Measurements from ENCODE around the gene ACVR1C. TPM values are rescaled to one million over a fixed set of nuclear protein-coding genes. Genes with fewer than 3 reads are reported as not detected.
A peak's percentile ranks its signal among the peaks of the same experiment; 100 is the strongest.
"Not testable (repeated sequence)": the region's sequence is repeated elsewhere in the genome, so short reads cannot be mapped to it uniquely, and the experiment has no call there.

The ACVR1C gene
- total RNA-seq, 1 experiment from 2014 or later = 1.2 TPM

GRCh38 chr2:157566623-157567022 lies 62.0 kb downstream of the ACVR1C start:
- H3K27me3 Mint-ChIP-seq (ENCODE audit: low read depth); H3K27ac Mint-ChIP-seq; H3K36me3 Mint-ChIP-seq; POLR2A ChIA-PET; ATAC-seq: not testable (repeated sequence)
- Mint-ChIP-seq H3K9me3 (peaks cover 26% of the 10 kb centered on the region), H3K4me3 (peak overlapping the region; percentile 36), H3K4me1 (peaks cover 11% of the 10 kb centered on the region)
- DNase-seq (ENCODE audit: low spot score) = peak; percentile 55
- CTCF ChIA-PET = interaction anchor here (2.2 kb wide), 1 partner anchor 62 kb away, joined by 6 read pairs; the partner anchor contains the start of gene ACVR1C
- TF ChIP-seq FOXK1 (CRISPR knock-in tag; IDR thresholded peaks at IDR 0.05) = peak; percentile 47; the same call in 1 of the 2 replicates
- TF ChIP-seq, protein P1, sequence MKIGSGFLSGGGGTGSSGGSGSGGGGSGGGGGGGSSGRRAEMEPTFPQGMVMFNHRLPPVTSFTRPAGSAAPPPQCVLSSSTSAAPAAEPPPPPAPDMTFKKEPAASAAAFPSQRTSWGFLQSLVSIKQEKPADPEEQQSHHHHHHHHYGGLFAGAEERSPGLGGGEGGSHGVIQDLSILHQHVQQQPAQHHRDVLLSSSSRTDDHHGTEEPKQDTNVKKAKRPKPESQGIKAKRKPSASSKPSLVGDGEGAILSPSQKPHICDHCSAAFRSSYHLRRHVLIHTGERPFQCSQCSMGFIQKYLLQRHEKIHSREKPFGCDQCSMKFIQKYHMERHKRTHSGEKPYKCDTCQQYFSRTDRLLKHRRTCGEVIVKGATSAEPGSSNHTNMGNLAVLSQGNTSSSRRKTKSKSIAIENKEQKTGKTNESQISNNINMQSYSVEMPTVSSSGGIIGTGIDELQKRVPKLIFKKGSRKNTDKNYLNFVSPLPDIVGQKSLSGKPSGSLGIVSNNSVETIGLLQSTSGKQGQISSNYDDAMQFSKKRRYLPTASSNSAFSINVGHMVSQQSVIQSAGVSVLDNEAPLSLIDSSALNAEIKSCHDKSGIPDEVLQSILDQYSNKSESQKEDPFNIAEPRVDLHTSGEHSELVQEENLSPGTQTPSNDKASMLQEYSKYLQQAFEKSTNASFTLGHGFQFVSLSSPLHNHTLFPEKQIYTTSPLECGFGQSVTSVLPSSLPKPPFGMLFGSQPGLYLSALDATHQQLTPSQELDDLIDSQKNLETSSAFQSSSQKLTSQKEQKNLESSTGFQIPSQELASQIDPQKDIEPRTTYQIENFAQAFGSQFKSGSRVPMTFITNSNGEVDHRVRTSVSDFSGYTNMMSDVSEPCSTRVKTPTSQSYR (CRISPR knock-in tag; IDR thresholded peaks at IDR 0.05) = peak; percentile 64; the same call in 1 of the 2 replicates

GRCh38 chr2:157566113-157566512 lies 62.6 kb downstream of the ACVR1C start:
- peaks cover 11% of the 10 kb centered on the region for H3K4me1 Mint-ChIP-seq
- POLR2A ChIA-PET; ATAC-seq; H3K36me3 Mint-ChIP-seq; H3K27me3 Mint-ChIP-seq (ENCODE audit: low read depth); DNase-seq (ENCODE audit: low spot score): not testable (repeated sequence)
- CTCF ChIA-PET = interaction anchor here (2.2 kb wide), 1 partner anchor 63 kb away, joined by 6 read pairs; the partner anchor contains the start of gene ACVR1C
- TF ChIP-seq, protein P2, sequence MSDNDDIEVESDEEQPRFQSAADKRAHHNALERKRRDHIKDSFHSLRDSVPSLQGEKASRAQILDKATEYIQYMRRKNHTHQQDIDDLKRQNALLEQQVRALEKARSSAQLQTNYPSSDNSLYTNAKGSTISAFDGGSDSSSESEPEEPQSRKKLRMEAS (CRISPR knock-in tag; IDR thresholded peaks at IDR 0.05) = 0 out of 2 replicates have a peak, but pooled peaks have one; percentile 15
- peak overlapping the region; percentile 36 for H3K4me3 Mint-ChIP-seq
- H3K27ac Mint-ChIP-seq = peak overlapping the region; percentile 53; the same call in 1 of the 2 replicates
- peaks cover 26% of the 10 kb centered on the region for H3K9me3 Mint-ChIP-seq

DNA sequence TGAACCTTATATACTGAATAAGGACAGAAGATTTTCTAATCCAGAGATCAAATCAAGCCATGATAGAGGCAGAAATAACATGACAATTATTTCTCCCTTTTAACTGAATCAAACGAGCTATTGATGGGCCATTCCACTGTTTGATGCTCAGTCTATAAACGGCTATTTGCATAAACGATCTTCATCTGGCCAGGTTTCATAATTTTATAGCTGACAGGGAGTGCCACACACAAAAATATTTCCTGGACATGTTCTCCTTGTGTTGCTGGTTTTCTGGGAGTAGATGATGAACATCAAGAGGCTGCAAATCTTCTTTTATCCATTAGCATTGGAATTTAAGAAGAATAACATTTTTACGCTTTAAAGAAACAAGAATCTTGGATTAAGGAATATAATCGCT lies 63.1 kb downstream of the ACVR1C start:
- ChIA-PET CTCF (interaction anchor here (2.2 kb wide), 1 partner anchor 63 kb away, joined by 6 read pairs; the partner anchor contains the start of gene ACVR1C), POLR2A (no interaction called here)
- Mint-ChIP-seq H3K4me1 (peaks cover 14% of the 10 kb centered on the region), H3K27ac (no peak overlapping the region), H3K4me3 (no peak overlapping the region), H3K9me3 (peaks cover 29% of the 10 kb centered on the region), H3K36me3 (peaks cover 7% of the 10 kb centered on the region), H3K27me3 (ENCODE audit: low read depth) (peaks cover 2% of the 10 kb centered on the region; the same call in 1 of the 2 replicates)
- TF ChIP-seq, protein P3, sequence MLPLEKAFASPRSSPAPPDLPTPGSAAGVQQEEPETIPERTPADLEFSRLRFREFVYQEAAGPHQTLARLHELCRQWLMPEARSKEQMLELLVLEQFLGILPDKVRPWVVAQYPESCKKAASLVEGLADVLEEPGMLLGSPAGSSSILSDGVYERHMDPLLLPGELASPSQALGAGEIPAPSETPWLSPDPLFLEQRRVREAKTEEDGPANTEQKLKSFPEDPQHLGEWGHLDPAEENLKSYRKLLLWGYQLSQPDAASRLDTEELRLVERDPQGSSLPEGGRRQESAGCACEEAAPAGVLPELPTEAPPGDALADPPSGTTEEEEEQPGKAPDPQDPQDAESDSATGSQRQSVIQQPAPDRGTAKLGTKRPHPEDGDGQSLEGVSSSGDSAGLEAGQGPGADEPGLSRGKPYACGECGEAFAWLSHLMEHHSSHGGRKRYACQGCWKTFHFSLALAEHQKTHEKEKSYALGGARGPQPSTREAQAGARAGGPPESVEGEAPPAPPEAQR (CRISPR knock-in tag; IDR thresholded peaks at IDR 0.05) = no peak
- TF ChIP-seq MYBL2 (CRISPR knock-in tag; IDR thresholded peaks at IDR 0.05) = no peak
- no peak for TF ChIP-seq JUN (CRISPR knock-in tag; IDR thresholded peaks at IDR 0.05)
- no peak for TF ChIP-seq ERG (CRISPR knock-in tag; IDR thresholded peaks at IDR 0.05)
- TF ChIP-seq SMAD4 (CRISPR knock-in tag; IDR thresholded peaks at IDR 0.05) = no peak
- TF ChIP-seq MLX (CRISPR knock-in tag; IDR thresholded peaks at IDR 0.05) = no peak
- TF ChIP-seq IRF2 (CRISPR knock-in tag; IDR thresholded peaks at IDR 0.05; ENCODE audit: borderline replicate concordance, low read depth) = no peak
- no peak for TF ChIP-seq RELA (CRISPR knock-in tag; IDR thresholded peaks at IDR 0.05; ENCODE audit: borderline replicate concordance)
- no peak for TF ChIP-seq RORB (CRISPR knock-in tag; IDR thresholded peaks at IDR 0.05)
- TF ChIP-seq ZNF416 (CRISPR knock-in tag; IDR thresholded peaks at IDR 0.05) = no peak
- no peak for TF ChIP-seq ZNF671 (CRISPR knock-in tag; IDR thresholded peaks at IDR 0.05)
- no peak for TF ChIP-seq CBFB (CRISPR knock-in tag; IDR thresholded peaks at IDR 0.05; ENCODE audit: low read depth)
- no peak for TF ChIP-seq IRF1 (CRISPR knock-in tag; IDR thresholded peaks at IDR 0.05)
- no peak for TF ChIP-seq NFATC4 (CRISPR knock-in tag; IDR thresholded peaks at IDR 0.05)
- no peak for TF ChIP-seq ELF4 (CRISPR knock-in tag; IDR thresholded peaks at IDR 0.05; ENCODE audit: low read depth)
- no peak for TF ChIP-seq SP1 (CRISPR knock-in tag; conservative IDR thresholded peaks at IDR 0.05)
- TF ChIP-seq NR2C2 (CRISPR knock-in tag; IDR thresholded peaks at IDR 0.05) = no peak
- TF ChIP-seq ZNF396 (CRISPR knock-in tag; IDR thresholded peaks at IDR 0.05; ENCODE audit: borderline replicate concordance) = no peak
- ATAC-seq (no peak), DNase-seq (ENCODE audit: low spot score) (no peak)
